CD4-positive, alpha-beta T cell treated with Interleukin-1 beta for 1 hour (primary cell): ENCODE data around the gene ABCA4.
"Not testable (repeated sequence)": the region's sequence is repeated elsewhere in the genome, so short reads cannot be mapped to it uniquely, and the experiment has no call there.

Source experiments
- DNase-seq, 2 donors: peaks; one replicate each; pipeline ENCODE4 v3.0.0-alpha.2; 2020 to 2022

Gene ABCA4

DNA sequence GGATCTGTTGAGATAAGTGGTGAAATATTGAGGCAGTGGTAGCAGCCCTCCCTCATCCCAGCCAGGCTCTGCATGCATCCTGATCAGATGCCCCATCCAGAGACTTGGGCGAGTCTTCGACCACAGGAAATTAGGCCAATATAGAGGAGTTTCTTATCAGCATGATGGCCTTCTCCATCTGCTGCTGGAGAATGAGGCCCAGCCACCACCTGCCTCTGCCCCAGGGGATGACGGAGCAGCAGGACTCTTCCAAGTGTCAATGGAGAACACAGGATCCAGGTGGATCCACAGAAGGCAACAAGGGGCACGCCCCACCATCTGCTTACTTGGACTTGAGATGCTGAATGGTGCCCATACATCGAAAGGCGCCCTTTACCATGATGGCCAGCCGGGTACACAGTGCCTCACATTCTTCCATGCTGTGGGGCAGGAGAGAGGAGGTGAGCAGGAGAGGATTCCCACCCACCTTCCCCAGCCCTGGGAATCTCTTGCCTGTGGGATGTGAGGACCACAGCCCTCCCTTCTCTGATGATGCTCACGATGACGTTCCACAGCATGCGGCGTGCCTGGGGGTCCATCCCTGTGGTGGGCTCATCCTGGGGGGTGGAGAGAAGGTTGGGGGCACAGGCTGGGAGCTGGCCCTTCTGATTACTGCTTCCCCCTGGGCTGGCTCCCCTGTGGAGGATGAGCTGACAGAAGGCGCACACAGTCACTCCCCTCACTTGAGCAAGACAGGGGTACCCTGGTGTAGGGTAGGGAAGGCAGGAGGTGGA lies 120.3 kb downstream of the ABCA4 start:
- DNase-seq, result no peak

DNA sequence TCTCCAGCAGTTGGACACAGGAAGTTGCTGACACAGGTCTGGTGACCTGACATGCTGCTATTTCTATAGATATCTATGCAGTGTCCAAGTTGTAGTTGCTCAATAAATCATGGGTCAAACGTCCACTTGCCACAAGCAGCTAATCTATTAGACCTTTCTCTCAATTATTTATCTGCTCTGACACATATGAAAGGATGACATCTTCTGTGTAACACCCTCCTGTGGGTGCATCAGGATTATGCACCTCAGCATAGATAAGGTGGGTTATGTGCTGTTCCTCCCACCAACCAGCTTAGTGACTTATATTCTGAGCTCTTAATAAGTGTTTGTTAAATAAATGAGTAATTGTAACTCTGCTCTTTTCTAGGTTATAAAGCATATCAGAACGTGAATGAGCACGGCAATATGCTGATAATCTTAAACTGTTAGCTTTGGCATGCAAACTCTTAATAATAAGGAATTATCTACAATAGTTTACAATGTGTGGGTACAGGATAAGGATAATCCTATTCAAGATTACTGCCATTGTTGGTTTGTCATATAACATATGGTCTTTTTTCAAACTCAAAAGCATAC lies 121.0 kb downstream of the ABCA4 start:
- DNase-seq, result no peak

DNA sequence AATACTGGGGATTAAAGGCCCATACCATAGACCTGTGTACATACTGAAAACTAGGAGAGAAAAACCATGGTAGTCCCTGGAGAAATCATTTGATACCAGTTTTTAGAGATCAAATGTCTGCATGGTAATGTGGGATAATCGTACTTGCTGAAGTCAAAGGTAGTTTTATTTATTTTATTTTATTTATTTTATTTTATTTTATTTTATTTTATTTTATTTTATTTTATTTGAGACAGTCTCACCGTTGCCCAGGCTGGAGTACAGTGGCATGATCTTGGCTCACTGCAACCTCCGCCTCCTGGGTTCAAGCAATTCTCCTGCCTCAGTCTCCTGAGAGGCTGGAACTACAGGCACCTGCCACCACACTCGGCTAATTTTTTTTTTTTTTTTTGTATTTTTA lies 122.4 kb downstream of the ABCA4 start:
- not testable (repeated sequence) for DNase-seq

DNA sequence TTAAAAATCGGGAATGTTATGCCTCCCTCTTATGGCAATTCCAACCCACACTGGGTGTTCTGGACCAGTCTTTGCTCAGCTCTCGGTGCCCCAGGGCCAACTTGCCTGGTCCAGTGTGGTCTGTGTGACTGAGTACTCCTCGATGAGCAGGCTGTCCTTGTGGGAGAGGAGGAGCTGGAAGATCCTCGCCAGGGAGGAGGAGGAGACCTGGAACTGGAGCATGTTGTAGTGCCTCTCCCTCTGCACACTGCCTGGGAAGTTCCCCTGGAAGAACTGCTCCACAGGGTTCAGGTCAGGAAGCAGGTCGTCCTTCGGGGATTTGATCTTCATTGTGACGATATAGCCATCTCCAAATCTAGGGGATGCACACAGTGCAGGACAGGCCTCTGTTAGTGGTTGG lies 123.2 kb downstream of the ABCA4 start:
- DNase-seq, result no peak

DNA sequence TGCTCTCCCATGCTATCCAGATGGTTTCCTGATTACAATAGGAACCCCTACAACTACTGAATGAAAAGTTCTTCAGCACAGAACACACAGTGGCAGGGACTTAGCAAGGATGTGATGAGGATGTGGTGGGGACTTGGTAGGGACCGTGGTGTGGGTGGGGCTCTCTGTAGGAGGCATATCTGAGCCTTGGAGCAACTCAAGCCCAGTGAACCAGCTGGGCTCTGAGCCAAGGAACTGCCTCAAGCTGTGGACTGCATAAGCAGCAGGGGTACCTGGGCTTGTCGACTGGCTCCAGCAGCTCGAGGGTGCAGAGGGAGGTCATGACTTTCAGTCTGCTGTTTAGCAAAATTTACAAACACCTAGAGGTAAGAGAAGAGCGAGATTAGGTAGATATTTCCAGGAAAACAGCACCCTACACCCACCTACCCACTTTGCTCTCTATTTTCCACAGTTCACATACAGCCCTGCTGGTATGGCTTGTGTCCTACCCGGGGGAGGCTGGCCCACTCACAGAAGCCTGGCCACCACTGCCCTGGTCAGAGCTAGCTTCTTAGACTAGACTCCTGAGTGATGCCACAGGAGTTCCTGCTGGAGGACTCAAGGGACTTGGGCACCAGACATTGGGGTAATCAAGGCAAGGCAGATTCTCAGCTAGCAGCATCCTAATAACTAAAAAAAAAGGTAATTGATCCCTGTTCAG lies 125.0 kb downstream of the ABCA4 start:
- DNase-seq, result no peak

DNA sequence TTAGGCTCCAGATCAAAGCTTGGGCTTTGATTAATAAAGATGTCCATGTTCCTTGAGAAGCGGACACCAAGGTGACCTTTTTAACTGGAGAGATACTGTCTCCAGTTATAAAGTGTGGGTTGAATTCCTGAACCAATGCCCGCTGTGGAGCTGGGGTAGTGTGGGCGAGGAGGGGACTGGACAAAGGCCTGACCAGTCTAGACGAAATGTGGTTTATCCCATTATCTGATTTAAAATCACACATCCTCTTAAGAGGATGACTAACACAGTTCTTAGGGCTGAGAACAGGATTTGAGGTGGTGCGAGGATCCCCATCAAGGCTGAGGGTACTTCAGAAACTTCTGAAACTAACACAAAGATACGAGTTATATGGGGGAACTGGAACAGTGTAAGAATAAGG lies 127.2 kb downstream of the ABCA4 start:
- no peak for DNase-seq

DNA sequence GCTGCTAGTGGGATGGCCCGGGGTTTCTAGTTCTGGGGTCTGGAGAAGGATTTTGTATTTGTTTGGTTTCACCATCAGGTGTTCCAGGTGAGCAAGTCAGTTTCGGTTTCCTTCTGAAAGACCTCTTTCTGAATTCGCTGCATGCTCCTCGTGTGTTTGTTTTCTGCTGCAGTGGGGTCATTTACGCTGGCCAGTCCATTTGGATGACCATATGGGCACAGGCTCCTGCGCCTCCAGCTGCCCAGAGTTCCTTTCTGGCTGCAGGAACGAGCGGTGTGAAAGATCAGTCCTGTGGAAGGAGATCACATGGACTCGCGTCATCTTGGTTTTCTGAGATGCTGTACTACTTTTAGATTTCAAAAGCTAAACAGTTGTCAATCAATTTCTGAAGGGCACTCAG lies 128.0 kb downstream of the ABCA4 start:
- no peak for DNase-seq

DNA sequence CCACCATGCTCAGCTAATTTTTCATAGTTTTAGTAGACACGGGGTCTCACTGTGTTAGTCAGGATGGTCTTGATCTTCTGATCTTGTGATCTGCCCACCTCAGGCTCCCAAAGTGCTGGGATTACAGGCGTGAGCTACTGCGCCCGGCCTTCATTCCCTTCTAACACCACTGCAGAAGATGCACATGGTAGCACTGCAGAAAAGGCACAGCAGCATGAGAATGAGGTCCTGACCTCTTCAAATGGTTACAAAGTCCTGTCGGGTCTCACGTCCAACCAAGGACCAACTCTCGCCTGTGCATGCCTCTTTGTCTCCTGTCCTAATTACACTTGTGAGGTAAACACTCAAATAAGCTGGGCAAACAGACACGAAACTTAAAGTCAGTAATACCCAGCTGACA lies 128.8 kb downstream of the ABCA4 start:
- no peak for DNase-seq

DNA sequence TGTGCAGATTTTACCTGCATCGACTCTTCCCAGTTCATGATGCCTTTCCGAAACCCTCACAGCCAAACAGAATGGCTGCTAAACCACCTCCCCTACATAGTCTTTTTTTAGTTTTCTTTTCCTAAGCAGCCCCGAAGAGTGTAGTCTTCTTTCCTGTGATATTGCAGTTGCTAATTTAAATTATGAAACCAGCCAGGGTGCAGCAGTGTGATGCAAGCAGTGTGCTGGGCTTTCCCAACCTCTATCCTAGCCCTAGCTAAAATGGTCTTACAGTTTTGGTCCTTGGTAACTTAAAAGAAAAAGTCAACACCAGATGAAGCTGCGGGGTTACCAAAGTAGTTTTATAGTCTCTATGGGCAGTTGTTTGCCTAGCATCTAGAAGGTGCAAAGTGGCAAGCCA lies 129.7 kb downstream of the ABCA4 start:
- DNase-seq, result no peak

DNA sequence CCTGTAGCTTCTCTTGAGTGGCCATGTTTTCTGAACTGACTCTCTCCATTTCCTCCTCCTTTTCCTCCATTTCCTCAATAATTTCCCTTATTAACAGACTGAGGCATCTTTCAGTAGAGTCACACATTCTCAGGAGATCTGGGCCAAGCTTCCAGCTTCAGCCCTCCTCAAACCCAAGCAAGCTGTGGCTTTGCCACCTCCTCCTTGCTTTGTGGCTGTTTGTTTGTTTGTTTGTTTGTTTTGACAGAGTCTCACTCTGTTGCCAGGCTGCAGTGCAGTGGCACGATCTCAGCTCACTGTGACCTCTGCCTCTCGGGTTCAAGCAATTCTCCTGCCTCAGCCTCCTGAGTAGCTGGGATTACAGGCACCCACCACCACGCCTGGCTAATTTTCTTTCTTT lies 130.5 kb downstream of the ABCA4 start:
- not testable (repeated sequence) for DNase-seq

DNA sequence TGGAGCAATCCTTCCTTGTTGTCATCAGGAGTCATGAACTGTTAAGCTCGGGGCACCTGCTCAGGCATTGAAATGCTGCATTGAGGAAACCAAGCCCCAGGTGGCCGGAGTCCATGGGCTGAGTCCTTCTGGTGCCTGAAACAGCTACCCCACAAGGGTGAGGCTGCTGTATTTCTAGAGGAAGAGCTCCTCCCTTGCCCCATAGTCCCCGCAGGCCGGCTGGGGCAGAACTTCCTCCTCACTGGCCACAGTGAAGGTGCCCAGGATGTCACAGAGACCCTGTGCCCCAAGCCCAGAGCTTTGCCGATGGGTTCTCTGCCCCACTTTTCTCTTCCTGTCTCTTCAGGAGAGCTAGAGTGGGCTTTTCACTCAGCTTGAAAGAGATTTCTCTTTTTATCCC lies 130.9 kb downstream of the ABCA4 start:
- no peak for DNase-seq

DNA sequence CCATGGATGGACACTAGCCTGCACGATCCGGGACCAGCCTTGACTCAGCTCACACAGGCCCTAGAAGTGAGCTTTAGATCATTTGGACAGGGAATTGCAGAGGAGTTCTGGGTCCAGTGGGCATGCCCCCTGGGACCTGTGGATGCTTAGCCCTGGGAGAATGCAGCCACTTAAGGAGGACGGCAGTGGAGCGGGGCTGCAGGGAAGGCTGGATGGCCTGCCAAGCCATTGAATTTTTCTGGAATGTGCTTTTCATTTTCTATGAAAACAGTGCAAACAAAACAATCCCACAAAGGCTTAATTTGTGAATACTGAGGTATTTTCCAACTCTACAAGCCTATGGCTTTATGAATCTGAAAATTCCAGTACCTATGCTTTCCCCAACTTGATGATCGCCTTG lies 131.3 kb downstream of the ABCA4 start:
- no peak for DNase-seq

DNA sequence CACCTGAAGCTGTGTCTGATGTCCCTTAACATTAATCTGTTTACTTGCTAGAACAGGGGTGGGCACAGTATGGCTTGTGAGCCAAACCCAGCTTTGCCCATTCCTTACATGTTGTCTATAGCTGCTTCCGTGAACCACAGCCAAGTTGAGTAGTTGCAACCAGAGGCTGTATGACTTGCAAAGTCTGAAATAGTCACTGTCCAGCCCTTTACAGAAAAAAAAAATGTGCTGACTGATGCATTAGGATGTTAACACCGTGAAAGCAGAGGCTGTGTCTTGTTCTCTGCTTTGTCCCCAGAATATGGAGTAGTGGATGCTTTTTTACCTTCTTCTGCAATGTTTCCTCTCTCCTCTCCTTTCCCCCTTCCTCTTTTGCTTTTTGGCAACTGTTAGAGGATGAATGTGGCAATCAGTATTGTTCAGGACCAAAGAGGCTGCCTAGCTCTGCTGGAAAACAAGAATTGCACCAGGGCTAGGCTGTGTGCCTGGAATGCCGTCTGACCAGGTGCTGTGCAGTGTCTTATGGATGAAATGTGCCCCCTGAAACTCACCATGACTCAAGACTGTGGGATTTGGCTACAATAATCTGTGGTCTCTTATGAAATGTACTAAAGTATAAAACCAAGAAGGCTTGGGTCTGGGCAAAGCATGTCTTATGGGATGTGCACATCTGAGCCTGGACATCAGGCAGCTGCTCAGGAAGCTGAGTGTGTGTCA lies 132.2 kb downstream of the ABCA4 start:
- no peak for DNase-seq

DNA sequence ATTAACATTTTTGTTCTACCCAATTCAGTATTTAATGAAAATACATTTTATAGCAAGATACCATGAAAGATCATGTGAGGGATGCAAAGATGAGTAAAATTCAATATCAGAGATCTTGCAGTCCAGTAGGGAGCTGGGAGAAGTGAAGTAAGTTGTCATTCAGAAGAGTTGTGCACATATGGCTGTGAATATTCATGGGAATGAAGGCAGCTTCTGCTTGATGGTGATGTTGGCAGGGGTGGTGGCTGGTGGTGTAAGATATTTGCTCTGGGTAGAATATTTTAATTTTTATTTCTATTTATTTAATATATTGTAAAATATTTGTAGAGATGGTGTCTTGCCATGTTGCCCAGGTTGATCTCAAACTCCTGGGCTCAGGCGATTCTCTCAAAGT lies 139.7 kb downstream of the ABCA4 start:
- DNase-seq, result no peak

DNA sequence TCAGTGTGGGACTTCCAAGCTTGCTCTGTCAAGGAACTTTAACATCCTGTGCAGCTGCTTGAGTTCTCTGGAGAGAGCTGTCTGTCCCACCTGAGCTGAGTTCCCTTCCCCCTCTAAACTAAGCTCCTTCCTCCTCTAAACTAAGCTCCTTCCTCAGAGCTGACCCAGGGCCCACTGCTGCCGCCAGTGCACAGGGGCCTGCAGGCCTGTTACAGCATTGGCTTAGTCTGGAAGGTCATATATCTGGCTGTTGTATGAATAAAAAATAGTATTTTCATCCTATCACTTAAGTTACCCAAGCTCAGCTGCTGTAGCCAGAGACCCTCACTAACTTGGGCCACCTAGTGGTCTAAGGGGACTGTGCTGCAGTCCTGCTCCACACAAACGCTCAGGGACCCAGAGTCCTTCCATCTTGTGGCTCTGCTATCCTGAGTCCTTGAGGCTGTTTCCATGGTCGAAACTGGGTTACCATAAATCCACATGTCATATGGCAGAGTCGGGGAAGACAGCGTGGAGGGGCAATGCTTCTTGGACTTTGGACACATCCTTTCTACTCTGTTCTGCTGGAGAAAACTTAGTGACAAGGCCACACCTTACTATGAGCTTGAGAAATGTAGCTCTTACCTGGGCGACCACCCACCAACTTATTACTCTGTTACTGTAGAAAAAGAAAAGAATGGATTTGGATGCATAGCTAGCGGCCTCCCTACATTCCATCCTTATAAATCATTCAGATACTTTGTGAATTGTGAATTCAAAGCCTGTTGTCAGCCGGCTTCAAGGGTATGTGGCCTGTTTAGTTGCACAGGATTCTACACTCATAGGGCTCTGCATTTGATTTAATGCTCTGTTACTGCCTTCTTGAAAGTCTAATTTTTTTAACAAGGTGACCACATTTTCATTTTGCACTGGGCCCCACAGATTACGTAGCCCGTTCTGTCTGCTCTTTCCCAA lies 140.4 kb downstream of the ABCA4 start:
- DNase-seq, result no peak

DNA sequence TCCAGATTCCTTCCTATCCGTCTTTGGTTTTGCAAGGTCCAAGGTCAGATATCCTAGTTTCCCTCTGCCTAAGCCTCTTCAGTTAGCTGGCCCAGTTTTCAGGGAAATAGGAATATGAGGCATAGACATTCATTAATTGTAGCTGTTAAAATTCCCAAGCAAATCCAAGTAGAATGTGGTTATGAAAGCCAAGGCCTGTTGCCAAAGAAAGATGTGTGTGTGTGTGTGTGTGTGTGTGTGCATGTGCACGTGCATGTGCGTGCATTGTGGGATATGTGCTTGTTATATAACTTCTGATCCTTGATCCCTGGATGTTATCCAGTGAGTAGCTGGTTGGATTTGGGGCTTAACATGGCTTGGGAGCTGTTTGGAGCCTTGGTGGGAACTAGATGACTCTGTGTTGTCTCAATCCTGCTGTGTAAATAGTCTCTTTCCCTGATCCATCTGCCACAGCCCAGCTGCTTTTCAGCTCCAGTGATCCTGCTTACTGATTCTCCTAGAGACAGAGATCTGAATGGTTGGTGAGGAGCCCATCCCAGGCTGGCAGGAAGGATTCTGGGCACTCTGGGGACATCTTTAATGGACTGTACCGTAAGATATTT lies 141.1 kb downstream of the ABCA4 start:
- DNase-seq, result no peak

DNA sequence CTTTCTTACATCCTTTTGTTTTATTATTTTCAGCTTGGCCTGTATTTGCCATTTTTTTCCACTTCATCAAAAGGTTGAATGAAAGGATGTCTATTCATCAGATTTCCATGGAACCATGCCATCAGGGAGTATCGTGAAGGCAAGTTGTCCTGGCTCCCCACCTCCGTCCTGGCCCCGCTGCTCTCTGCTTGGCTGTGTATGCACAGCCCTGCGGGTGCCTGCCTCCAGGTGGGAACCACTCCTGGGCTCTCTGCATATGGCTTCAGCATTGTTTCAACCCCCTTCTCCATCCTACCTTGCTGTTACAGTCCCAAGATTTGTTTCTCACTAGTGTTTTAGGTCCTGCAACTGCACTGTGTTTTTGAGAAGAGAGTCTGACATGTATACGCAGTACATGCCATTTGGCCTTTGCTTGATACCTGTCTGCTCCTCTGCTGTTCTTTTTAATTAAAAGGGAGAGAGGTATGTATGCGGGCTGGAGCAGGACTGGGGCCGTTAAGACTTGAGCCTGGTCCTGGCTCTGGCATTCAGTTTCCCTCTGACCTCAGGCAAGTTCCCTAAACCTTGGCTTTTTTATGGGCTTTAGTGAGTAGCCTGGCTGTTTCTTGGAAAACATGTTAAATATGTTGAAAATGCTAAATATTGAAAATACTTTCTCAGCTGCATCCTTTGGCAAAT lies 141.8 kb downstream of the ABCA4 start:
- DNase-seq, result no peak

DNA sequence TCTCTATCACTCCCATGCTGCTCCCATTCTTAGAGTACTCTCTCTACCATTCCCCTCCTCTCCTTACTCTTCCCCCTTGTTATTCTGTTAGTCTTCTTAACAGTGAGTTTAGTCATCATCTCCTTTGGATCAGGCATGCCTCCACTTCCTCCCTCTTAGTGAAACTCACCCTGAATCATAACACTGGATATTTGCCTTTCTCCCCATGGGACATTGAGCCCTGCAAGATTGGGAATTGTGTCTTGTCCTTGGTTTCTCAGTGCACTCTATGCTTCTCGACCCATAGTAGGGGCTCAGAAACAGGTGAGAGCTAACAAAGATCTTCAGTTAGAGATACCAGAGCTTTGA lies 143.4 kb downstream of the ABCA4 start:
- DNase-seq, result no peak

DNA sequence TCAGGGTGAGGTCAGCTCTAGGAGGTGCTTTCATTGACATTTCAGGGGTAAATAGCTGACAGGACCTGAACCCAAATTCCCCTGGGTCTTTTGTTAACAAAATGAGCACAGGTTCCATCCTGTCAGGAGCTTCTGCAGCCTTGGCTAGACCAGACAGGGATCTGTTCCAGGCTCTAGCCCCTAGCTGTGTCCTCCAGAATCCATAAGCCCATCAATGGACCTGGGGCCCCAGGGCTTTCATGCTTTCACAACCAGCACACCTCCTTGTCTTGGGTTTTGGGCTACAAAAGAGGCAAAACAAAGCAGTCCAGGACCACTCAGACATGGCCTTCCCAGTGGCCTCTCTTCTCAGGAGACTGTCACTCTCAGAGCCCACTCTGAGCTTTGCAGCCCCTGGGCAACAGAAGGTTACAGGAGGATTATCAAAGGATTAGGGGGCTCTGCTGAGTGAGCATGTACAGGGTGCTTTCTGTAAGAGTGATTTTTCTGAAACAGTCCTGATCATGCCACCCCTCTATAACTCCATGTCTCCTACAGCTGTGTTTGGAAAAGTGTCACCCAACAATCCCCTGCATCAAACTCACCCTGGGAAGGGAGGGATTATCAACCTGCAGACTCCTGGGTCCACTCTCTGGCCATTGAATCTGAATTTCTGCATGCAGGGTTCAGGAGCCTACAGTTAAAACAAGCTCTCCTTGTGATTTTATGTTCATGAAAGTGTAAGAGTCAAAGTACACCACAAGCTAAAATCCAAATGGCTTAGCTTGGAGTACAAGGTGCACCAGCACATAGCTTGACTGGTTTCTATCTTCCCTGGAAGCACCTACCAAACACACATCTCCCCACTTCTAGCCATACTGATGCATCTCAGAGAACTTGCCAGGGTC lies 144.0 kb downstream of the ABCA4 start:
- no peak for DNase-seq

DNA sequence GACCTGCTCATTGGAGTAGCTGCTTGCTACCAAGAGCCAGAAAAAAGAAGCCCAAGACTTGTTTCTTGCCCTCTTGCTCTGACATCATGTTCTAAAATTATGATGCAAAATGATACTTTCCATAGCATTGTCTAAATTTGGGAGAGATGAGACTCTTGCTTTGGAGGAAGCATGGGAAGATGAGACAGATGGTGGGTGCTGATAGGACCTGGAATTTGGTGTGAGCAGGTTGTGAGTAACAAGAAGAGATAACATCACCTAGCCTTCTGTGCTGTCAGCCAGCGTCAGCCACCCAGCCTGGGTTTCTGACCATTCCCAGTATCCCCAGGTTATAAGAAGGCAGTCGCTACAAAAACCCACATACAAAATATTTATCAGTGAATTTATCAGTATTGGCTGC lies 144.7 kb downstream of the ABCA4 start:
- no peak for DNase-seq

DNA sequence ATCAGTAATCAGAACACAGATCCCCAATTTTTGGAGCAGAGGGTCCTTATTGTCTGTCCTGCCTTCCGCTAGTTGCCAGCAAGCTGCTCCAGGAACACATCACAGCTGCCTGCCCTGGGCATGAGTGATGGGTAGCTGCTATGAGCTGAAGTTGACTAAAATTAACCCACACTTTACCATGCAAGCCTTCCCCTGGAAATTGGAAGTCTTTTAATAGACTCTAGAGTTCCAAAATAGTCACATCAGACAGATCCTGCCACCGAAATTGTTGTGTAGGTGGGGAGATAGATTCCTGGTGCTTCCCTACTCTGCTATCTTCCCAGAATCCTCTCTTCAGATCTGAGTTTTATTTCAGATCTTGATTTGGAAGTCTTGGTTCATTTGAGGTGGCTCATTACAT lies 148.6 kb downstream of the ABCA4 start:
- no peak for DNase-seq
